Neutrophil (primary cell): ENCODE measurements around the gene TACR1.
"Not testable (repeated sequence)": the region's sequence is repeated elsewhere in the genome, so short reads cannot be mapped to it uniquely, and the experiment has no call there.

Experiments used
- H3K27ac ChIP-seq: fragments of 200-600 bp; sonication (generic); 2 replicates; pipeline ENCODE4 v1.5.1; 2016; ENCODE audit warnings: mild to moderate bottlenecking, moderate library complexity
- H3K27me3 ChIP-seq: fragments of 200-600 bp; sonication (generic); 2 replicates; pipeline ENCODE4 v1.6.0; 2016; ENCODE audit warnings: mild to moderate bottlenecking
- H3K36me3 ChIP-seq: fragments of 200-600 bp; sonication (generic); 2 replicates; pipeline ENCODE4 v1.5.1; 2017
- H3K4me1 ChIP-seq, 2 experiments: fragments of 200-600 bp in 1 of 2; sonication (generic) in 1 of 2; 1 replicate in 1 of 2; 2 replicates in 1 of 2; pipeline versions ENCODE4 v1.5.1 to v1.6.1; 2013 to 2016; ENCODE audit warnings: low read depth in 1 of 2, low read length in 1 of 2, mild to moderate bottlenecking in 1 of 2, moderate library complexity in 1 of 2; ENCODE audit not compliant: control insufficient read depth in 1 of 2, insufficient read depth in 1 of 2
- H3K4me3 ChIP-seq, 2 experiments: fragments of 200-600 bp in 1 of 2; sonication (generic) in 1 of 2; 1 replicate in 1 of 2; 2 replicates in 1 of 2; pipeline ENCODE4 v1.5.1; 2013 to 2016; ENCODE audit warnings: low read depth in 1 of 2, low read length in 1 of 2, mild to moderate bottlenecking in 1 of 2, moderate library complexity in 1 of 2
- H3K9me3 ChIP-seq: fragments of 200-600 bp; sonication (generic); 2 replicates; pipeline ENCODE4 v1.5.1; 2016
- CTCF ChIP-seq: fragments of 200-600 bp; sonication (generic); IDR thresholded peaks from 2 replicates; pipeline ENCODE4 v1.5.1; 2016; ENCODE audit warnings: antibody characterized with exemption

TACR1 gene

GRCh38 chr2:75180476-75180875 is 18.8 kb downstream of the TACR1 start:
- Histone ChIP-seq H3K27ac (no peak overlapping the region), H3K36me3 (no peaks in the 10 kb centered on the region), H3K4me3 (no peak overlapping the region), H3K9me3 (no peaks in the 10 kb centered on the region), H3K27me3 (peaks cover 7% of the 10 kb centered on the region), H3K4me1 (no peaks in the 10 kb centered on the region)
- no peak for TF ChIP-seq CTCF

- no peak for TF ChIP-seq CTCF
- no peaks in the 10 kb centered on the region for H3K27me3 ChIP-seq
- no peak overlapping the region for H3K4me3 ChIP-seq
Observed at GRCh38 chr2:75177427-75177826, 21.9 kb downstream of the TACR1 start.

GRCh38 chr2:75175456-75175855 is 23.9 kb downstream of the TACR1 start:
- no peak for TF ChIP-seq CTCF
- no peaks in the 10 kb centered on the region for H3K9me3 ChIP-seq
- no peaks in the 10 kb centered on the region for H3K4me1 ChIP-seq
- H3K27ac ChIP-seq, result no peak overlapping the region
- H3K27me3 ChIP-seq, result no peaks in the 10 kb centered on the region
- H3K36me3 ChIP-seq, result no peaks in the 10 kb centered on the region
- no peak overlapping the region for H3K4me3 ChIP-seq

More at GRCh38 chr2:75177427-75177826, 21.9 kb downstream of the TACR1 start:
- Histone ChIP-seq H3K4me1 (no peaks in the 10 kb centered on the region), H3K36me3 (no peaks in the 10 kb centered on the region), H3K27ac (no peak overlapping the region), H3K9me3 (no peaks in the 10 kb centered on the region)

GRCh38 chr2:75174981-75175380 is 24.3 kb downstream of the TACR1 start:
- H3K4me1 ChIP-seq, result no peaks in the 10 kb centered on the region
- H3K27ac ChIP-seq, result no peak overlapping the region
- H3K36me3 ChIP-seq, result no peaks in the 10 kb centered on the region
- no peaks in the 10 kb centered on the region for H3K27me3 ChIP-seq
- no peak overlapping the region for H3K4me3 ChIP-seq
- no peak for TF ChIP-seq CTCF
- H3K9me3 ChIP-seq, result no peaks in the 10 kb centered on the region

- H3K4me3 ChIP-seq, result no peak overlapping the region
- H3K27me3 ChIP-seq, result no peaks in the 10 kb centered on the region
- TF ChIP-seq CTCF, result no peak
- no peaks in the 10 kb centered on the region for H3K4me1 ChIP-seq
- H3K9me3 ChIP-seq, result no peaks in the 10 kb centered on the region
- no peak overlapping the region for H3K27ac ChIP-seq
- H3K36me3 ChIP-seq, result no peaks in the 10 kb centered on the region
Observed at GRCh38 chr2:75174519-75174918, 24.8 kb downstream of the TACR1 start.

GRCh38 chr2:75173740-75174139 is 25.6 kb downstream of the TACR1 start:
- H3K9me3 ChIP-seq, result no peaks in the 10 kb centered on the region
- TF ChIP-seq CTCF, result no peak
- H3K27me3 ChIP-seq, result no peaks in the 10 kb centered on the region
- H3K36me3 ChIP-seq, result no peaks in the 10 kb centered on the region
- no peak overlapping the region for H3K4me3 ChIP-seq
- H3K27ac ChIP-seq, result no peak overlapping the region
- H3K4me1 ChIP-seq, result no peaks in the 10 kb centered on the region

- H3K9me3 ChIP-seq, H3K27me3 ChIP-seq, H3K4me3 ChIP-seq, H3K36me3 ChIP-seq, H3K4me1 ChIP-seq, H3K27ac ChIP-seq: not testable (repeated sequence)
Observed at GRCh38 chr2:75171423-75171822, 27.9 kb downstream of the TACR1 start.
